HG03575 (cell line): Measurements from ENCODE around the gene HSFX4.
A peak's percentile ranks its signal among the peaks of the same experiment; 100 is the strongest.
"Not testable (repeated sequence)": the region's sequence is repeated elsewhere in the genome, so short reads cannot be mapped to it uniquely, and the experiment has no call there.

Experiments used
- ATAC-seq: cut with Tn5 transposase; IDR thresholded peaks from one replicate; pipeline ENCODE4 v1.9.1; 2021; ENCODE audit not compliant: unreplicated experiment, insufficient number of reproducible peaks, low FRiP score; ENCODE audit errors: extremely low read depth

HSFX4 gene

DNA sequence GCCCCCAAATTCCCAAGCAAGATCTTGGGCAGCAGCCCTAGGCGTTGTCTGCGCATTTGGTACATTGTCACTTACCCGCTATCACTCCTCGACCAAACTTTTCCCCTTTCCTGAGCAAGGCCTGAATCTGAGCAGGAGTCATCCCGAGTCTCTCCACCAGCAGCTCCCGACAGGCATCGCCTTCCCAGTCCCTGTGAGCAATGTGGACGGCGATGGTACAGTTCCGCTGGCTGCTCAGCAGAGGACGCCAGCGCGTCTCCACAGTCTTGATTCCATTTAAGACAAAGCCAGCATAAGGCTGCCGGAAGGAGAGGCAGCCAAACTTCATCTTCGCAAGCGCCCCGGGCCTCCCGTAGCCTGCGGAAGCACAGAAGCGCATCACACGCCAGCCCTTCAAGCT is 4.2 kb downstream of the HSFX4 start:
- ATAC-seq, result not testable (repeated sequence)

- ATAC-seq, result not testable (repeated sequence)
These were observed 8.0 kb downstream of the HSFX4 start for GRCh38 chrX:149937328-149937727.

DNA sequence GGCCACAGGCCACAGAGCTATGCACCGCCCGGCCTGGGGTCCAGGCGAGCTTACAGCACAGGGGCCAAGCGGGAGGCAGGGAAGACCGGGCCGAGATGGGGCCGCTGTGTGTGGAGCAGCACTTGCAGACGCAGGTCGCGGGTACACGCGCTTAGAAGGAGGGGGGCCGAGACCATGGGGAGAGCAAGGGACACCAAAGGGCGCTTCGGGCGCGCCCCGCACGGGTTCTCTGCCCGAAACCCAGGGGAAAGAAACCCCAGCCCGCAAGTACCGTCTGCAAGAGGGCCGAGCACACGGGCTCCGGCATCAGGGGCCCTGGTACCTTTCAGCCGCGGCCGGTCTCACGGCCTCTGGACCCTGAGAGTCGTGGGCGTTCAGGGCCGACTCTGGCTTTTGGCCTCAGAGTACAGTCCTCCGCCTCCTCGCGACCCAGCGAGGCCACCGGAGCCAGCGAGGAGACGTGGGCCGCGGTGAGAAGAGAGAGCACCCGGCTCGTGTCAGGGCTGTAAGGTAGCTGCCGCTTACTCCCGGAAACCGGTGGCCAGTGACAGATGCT is 8.6 kb downstream of the HSFX4 start:
- no peak for ATAC-seq

- peak; percentile 62 for ATAC-seq
These were observed 9.1 kb downstream of the HSFX4 start, which contains the start of gene EOLA2 for GRCh38 chrX:149938427-149938880. TSS of gene EOLA2 (minus strand) at chrX:149938491. CDS start at chrX:149933874, 4,617 bp downstream.

- no peak for ATAC-seq
These were observed 9.7 kb downstream of the HSFX4 start for GRCh38 chrX:149938881-149939654.

- ATAC-seq, result no peak
These were observed 10.2 kb downstream of the HSFX4 start for GRCh38 chrX:149939655-149939904.

DNA sequence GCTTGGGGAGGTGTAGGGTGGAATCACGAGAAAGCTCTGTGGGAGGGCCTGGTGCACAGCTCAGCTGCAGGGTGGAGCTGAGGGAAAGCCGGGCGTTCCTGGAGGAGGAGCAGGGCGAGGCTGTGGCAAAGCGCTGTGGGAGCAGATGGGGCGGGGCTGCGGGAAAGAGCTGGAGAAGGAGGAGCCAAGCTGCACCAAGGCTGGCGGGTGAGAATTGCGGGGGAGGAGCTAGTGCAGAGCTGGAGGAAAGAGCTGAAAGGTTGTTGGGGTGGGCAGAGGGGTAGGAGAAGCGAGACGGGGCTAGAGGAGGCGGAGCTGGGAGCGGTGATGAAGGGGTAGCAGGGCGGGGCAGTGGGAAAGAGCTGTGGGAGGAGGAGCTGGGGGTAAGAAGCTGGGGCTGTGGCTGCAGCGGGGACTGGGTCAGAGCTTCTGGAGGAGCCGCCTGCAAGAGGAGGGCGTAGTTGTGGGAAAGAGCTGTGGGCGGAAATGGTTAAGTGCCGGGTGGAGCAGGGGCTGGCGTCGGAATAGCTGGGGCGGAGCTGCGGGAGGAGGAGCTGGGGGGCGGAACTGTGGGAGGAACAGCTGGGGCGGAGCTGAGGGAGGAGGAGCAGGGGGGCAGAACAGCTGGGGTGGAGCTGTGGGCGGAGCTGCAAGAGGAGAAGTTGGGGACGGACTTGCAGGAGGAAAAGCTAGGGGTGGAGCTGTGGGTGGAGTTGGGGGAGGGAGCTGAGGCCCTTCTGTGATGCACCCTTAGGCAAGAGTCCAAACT is 10.7 kb downstream of the HSFX4 start:
- ATAC-seq, result peak; percentile 36

GRCh38 chrX:149940674-149941024 is 11.3 kb downstream of the HSFX4 start:
- not testable (repeated sequence) for ATAC-seq

DNA sequence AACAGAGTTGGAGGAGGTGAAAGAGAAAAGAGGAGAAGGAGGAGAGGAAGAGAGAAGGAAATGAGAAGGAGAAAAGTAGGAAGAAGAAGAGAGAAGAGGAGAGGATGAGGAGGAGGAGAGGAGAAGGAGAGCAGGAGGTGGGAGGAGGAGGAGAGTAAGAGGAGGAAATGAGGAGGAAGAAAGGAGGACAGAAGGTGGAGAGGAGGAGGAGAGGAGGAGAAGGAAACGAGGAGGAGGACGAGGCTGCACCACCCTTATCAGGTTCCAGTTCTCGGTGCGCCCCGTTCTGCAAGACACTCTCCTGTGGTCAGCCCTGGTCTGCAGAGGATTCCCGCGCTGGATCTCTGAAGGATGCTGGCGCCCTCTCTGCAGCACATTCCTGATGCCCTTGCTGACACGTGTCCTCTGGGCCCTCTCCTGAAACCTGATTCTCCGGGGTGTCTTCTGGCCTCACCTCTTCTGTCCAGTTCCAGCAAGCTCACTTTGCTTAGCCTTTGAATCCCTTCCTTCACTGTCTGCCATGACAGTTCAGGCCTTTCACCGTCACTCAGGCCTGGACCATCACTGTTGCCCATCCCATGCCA is 15.8 kb downstream of the HSFX4 start:
- ATAC-seq, result not testable (repeated sequence)

DNA sequence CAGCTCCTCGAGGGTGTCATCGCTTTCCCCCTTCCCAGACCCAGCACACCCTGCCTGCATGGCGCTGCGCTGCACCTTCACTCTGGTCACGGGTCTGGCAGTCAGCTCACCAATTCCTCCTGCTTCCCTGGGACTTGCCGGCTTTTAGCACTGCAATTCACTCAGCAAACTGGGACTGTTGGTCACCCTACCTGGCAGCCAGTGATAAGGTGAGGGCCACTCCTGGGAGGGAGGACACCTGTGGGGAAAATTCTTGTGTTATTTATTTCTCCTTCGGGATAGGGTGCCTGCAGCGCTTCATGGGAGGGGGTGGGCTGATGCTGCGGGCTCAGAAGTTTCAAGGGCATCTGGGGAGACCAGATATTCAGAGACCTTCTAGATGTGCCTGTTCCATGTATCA is 16.4 kb downstream of the HSFX4 start:
- not testable (repeated sequence) for ATAC-seq

DNA sequence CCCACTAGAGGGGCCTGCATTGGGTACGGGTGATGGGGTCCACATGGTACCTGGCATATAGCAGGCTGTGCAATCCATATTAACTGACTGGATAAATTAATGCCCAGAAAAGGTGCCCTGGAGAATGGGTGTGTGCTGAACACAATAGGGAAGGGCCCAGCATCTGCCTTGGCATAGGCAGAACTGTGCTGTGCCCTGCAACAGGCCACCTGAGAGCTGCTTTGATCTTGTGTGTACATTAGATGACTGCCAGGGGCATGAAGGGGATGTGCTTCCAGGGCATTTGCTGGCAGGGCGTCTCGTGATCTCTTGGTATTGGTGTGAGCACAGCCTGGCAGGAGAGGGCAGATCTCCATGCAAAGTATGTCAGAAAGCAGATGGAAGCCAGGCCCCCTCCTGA is 17.6 kb downstream of the HSFX4 start:
- not testable (repeated sequence) for ATAC-seq

- no peak for ATAC-seq
These were observed 18.6 kb downstream of the HSFX4 start for GRCh38 chrX:149948016-149948415.

GRCh38 chrX:149949743-149950436 is 20.5 kb downstream of the HSFX4 start:
- no peak for ATAC-seq

GRCh38 chrX:149950681-149951080 is 21.3 kb downstream of the HSFX4 start:
- no peak for ATAC-seq

- ATAC-seq, result no peak
These were observed 32.2 kb downstream of the HSFX4 start for GRCh38 chrX:149961572-149961971.

- no peak for ATAC-seq
These were observed 32.6 kb downstream of the HSFX4 start for GRCh38 chrX:149962010-149962409.

DNA sequence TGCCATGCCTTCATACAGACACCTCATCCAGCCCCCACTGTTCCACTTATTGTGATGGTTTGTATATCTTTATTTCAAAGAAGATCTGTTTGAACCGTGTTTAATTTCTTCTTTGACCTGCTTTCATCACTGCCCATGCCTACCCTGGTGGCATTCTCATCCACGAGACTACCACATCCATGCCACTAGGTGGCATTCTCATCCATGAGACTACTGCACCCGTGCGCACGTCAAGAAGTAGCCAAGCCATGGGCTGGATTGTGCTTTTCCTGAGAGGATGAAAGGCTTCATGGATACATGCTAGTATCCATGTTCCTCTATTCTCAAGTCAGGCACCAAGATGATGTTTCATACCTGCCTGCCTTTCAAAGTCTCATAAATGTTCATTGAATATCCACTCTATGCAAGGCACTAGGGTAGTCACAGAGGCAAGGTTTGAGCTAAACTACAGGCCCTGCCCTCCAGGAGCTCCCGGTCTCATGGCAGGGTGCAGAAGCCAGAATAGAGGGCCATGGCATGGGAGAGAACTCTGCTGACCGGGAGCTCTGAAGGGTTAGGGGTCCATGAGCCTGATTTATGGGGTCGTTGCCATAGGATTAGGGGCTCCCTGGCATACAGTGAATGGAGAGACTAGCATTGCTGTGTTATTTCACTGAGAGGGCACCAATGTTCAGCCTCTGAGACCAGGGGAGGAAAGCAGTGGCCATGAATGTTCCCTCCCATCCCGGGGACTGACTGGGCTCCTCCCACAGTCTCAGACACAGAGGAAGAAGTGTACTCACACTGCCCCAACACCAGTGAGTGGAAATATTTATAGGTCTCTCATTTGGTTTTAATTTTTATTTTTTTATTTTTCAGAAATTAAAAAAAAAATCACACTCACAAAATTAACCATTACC is 33.7 kb downstream of the HSFX4 start:
- no peak for ATAC-seq

GRCh38 chrX:149979126-149979644 is 49.8 kb downstream of the HSFX4 start:
- ATAC-seq, result no peak
